ENCODE results near the gene NT5C3B.

GRCh38 chr17:41810659-41811548 is 25.1 kb downstream of the NT5C3B start:
- TF ChIP-seq CTCF (IDR thresholded peaks at IDR 0.05; ENCODE audit: extremely low read depth in 1 of 2, insufficient read depth in 1 of 2, low read depth in 1 of 2, low read length in 2 of 2) (no peak), EZH2 (IDR thresholded peaks at IDR 0.05; ENCODE audit: borderline replicate concordance, low read depth, low read length, severe bottlenecking) (no peak), MYC (IDR thresholded peaks at IDR 0.05; ENCODE audit: low read depth, low read length) (no peak), POLR2A (IDR thresholded peaks at IDR 0.05; ENCODE audit: low read depth, low read length) (no peak), POLR2AphosphoS5 (IDR thresholded peaks at IDR 0.05; ENCODE audit: insufficient read depth, low read depth, low read length) (no peak), MAX (IDR thresholded peaks at IDR 0.05; ENCODE audit: insufficient read depth, insufficient read length) (no peak)

Data from endothelial cell of umbilical vein (primary cell).